Esophagus squamous epithelium (tissue), 4 donors: ENCODE measurements around the gene GSX1.

Source experiments
- CTCF ChIP-seq, 6 experiments: fragments of 450-650 bp in 4 of 6; fragments of 200-600 bp in 2 of 6; sonication (generic) in 2 of 6; IDR thresholded peaks; one replicate each; pipeline ENCODE4 v1.5.1; 2016 to 2019; ENCODE audit warnings: antibody characterized with exemption in 6 of 6, mild to moderate bottlenecking in 4 of 6, moderate library complexity in 4 of 6
- POLR2A ChIP-seq, 4 donors: fragments of 450-650 bp; IDR thresholded peaks; one replicate each; pipeline ENCODE4 v1.6.1; 2017; ENCODE audit warnings: antibody characterized with exemption in 4 of 4, mild to moderate bottlenecking in 4 of 4, moderate library complexity in 3 of 4

DNA sequence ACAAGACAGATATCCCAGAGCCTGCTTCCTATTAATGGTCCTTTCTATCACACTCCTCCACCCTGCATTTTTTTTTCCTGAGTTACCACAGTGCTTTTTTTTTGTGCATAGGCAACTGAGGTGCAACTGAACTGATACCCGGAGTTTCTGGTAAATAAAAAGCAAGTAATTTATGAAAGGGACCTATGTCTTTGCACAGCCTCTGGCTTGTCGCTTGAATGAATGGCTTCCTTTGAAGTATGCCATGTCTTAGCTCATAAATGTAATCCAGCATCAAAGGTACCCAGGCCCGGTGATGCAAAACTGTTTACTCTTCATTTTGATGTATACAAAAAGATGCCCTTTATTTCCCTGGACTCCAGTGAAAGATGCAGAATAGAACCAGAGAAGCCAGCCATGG is 31.8 kb downstream of the GSX1 start:
- no peak for TF ChIP-seq CTCF (IDR thresholded peaks at IDR 0.05)
- TF ChIP-seq POLR2A (IDR thresholded peaks at IDR 0.05), result no peak
